Measurements from ENCODE around the gene NKD2. TPM values are rescaled to one million over a fixed set of nuclear protein-coding genes. Genes with fewer than 3 reads are reported as not detected.
"Not testable (repeated sequence)": the region's sequence is repeated elsewhere in the genome, so short reads cannot be mapped to it uniquely, and the experiment has no call there.

The NKD2 gene
- total RNA-seq, 1 experiment from 2014 or later: 20.4 TPM

DNA sequence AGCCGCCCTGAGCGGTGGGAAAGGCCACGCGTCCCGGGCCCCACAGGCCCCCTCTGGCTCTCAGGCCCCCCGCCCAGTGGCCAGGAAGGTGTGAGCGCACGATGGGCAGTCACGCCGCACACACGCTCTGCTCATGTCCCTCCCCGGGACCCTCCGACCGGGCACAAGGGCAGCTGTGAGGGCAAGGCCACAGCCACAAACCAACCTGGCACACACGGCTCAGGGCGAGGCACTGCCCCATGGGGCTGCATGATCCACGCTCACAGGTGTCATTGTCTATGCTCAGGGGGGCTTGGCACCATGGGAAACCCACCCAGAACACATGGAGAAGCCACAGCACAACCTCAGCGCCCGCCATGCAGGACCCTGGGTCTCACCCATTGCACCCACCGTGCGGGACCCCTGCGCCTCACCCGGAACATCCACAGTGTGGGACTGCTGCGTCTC, 52.0 kb downstream of the NKD2 start:
- Histone ChIP-seq H2AFZ (ENCODE audit: low read depth, low read length, poor library complexity, severe bottlenecking) (no peak overlapping the region), H3K36me3 (ENCODE audit: control insufficient read depth in 1 of 2, insufficient read depth in 2 of 2, low read length in 2 of 2) (no peaks in the 10 kb centered on the region; a peak in 2 of 4 replicates), H4K20me1 (ENCODE audit: insufficient read depth) (no peaks in the 10 kb centered on the region), H3K9me3 (ENCODE audit: control insufficient read depth in 1 of 2, insufficient read depth in 1 of 2, low read depth in 1 of 2, low read length in 2 of 2) (no peaks in the 10 kb centered on the region), H3K4me1 (ENCODE audit: control insufficient read depth in 1 of 2, insufficient read depth in 2 of 2, low read length in 2 of 2) (no peaks in the 10 kb centered on the region), H3K4me3 (replicated peaks in 1 of 2; ENCODE audit: low read depth in 1 of 2, low read length in 2 of 2) (no peak overlapping the region), H3K27me3 (ENCODE audit: insufficient read depth, low read length) (no peaks in the 10 kb centered on the region), H3K79me2 (ENCODE audit: insufficient read depth, low read length) (no peaks in the 10 kb centered on the region), H3K4me2 (ENCODE audit: low read length) (no peak overlapping the region), H3K9ac (ENCODE audit: low read length) (no peak overlapping the region), H3K27ac (ENCODE audit: low read depth, low read length) (no peak overlapping the region), H3K9me2 (ENCODE audit: insufficient read depth) (no peaks in the 10 kb centered on the region)
- TF ChIP-seq CTCF (IDR thresholded peaks at IDR 0.05 in 2 of 3, conservative IDR thresholded peaks at IDR 0.05 in 1 of 3; ENCODE audit: borderline replicate concordance in 1 of 3, insufficient read depth in 1 of 3, low read depth in 2 of 3, low read length in 2 of 3): no peak
- no peak for TF ChIP-seq SP1 (IDR thresholded peaks at IDR 0.05; ENCODE audit: low read depth)
- no peak for TF ChIP-seq EGR1 (IDR thresholded peaks at IDR 0.05; ENCODE audit: low read depth)
- TF ChIP-seq, protein P1, sequence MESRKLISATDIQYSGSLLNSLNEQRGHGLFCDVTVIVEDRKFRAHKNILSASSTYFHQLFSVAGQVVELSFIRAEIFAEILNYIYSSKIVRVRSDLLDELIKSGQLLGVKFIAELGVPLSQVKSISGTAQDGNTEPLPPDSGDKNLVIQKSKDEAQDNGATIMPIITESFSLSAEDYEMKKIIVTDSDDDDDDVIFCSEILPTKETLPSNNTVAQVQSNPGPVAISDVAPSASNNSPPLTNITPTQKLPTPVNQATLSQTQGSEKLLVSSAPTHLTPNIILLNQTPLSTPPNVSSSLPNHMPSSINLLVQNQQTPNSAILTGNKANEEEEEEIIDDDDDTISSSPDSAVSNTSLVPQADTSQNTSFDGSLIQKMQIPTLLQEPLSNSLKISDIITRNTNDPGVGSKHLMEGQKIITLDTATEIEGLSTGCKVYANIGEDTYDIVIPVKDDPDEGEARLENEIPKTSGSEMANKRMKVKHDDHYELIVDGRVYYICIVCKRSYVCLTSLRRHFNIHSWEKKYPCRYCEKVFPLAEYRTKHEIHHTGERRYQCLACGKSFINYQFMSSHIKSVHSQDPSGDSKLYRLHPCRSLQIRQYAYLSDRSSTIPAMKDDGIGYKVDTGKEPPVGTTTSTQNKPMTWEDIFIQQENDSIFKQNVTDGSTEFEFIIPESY (IDR thresholded peaks at IDR 0.05; ENCODE audit: extremely low read depth, insufficient replicate concordance, low read length): no peak
- TF ChIP-seq FOSL1 (IDR thresholded peaks at IDR 0.05; ENCODE audit: low read depth): no peak
- TF ChIP-seq MAX (IDR thresholded peaks at IDR 0.05): no peak
- no peak for TF ChIP-seq JUND (IDR thresholded peaks at IDR 0.05)
- no peak for TF ChIP-seq ELF1 (IDR thresholded peaks at IDR 0.05; ENCODE audit: borderline replicate concordance, low read depth)
- no peak for TF ChIP-seq SIN3A (IDR thresholded peaks at IDR 0.05; ENCODE audit: low read depth)
- TF ChIP-seq RAD21 (IDR thresholded peaks at IDR 0.05; ENCODE audit: low read depth): no peak
- TF ChIP-seq EZH2 (IDR thresholded peaks at IDR 0.05): no peak
- no peak for TF ChIP-seq REST (IDR thresholded peaks at IDR 0.05; ENCODE audit: low read depth)
- no TSS peak for BruUV-seq (replicated peaks)
- POLR2A ChIA-PET: no interaction called here
- intact Hi-C loops (cut with micrococcal nuclease): no loop called here
- CTCF ChIA-PET: no interaction called here
- no peak for DNase-seq (ENCODE audit: low read depth, low spot score)
- RAD21 ChIA-PET (ENCODE audit: low non-redundant PET in 1 of 2, low total read pairs in 2 of 2, uncharacterized antibody in 2 of 2, unreplicated experiment in 2 of 2): no interaction called here
- ATAC-seq: no peak

GRCh38 chr5:1061292-1061691, 52.7 kb downstream of the NKD2 start:
- H3K9ac ChIP-seq (ENCODE audit: low read length); RAD21 ChIA-PET (ENCODE audit: low non-redundant PET in 1 of 2, low total read pairs in 2 of 2, uncharacterized antibody in 2 of 2, unreplicated experiment in 2 of 2); H3K4me3 ChIP-seq (replicated peaks in 1 of 2; ENCODE audit: low read depth in 1 of 2, low read length in 2 of 2); H3K4me2 ChIP-seq (ENCODE audit: low read length); intact Hi-C loops (cut with micrococcal nuclease); CTCF ChIA-PET; H3K27ac ChIP-seq (ENCODE audit: low read depth, low read length); H4K20me1 ChIP-seq (ENCODE audit: insufficient read depth); BruUV-seq (replicated peaks); H3K36me3 ChIP-seq (ENCODE audit: control insufficient read depth in 1 of 2, insufficient read depth in 2 of 2, low read length in 2 of 2); H3K4me1 ChIP-seq (ENCODE audit: control insufficient read depth in 1 of 2, insufficient read depth in 2 of 2, low read length in 2 of 2); ATAC-seq; DNase-seq (ENCODE audit: low read depth, low spot score); H3K9me3 ChIP-seq (ENCODE audit: control insufficient read depth in 1 of 2, insufficient read depth in 1 of 2, low read depth in 1 of 2, low read length in 2 of 2); H3K27me3 ChIP-seq (ENCODE audit: insufficient read depth, low read length); H2AFZ ChIP-seq (ENCODE audit: low read depth, low read length, poor library complexity, severe bottlenecking); H3K79me2 ChIP-seq (ENCODE audit: insufficient read depth, low read length); H3K9me2 ChIP-seq (ENCODE audit: insufficient read depth); POLR2A ChIA-PET: not testable (repeated sequence)

Measured in HCT116 (cell line).